K562 (cell line): ENCODE results near the gene MRAS. TPM values are rescaled to one million over a fixed set of nuclear protein-coding genes. Genes with fewer than 3 reads are reported as not detected.
A peak's percentile ranks its signal among the peaks of the same experiment; 100 is the strongest.

Experiments used
- ATAC-seq: fragments of 200-7000 bp; cut with Tn5 transposase; 3 replicates; pipeline ENCODE4 v1.9.1; 2020; ENCODE audit warnings: moderate library complexity
- BruUV-seq: library from RNA; stranded (reverse); fragments of 400-500 nt; replicated peaks from 2 replicates; lab custom pipeline; 2021; lab: Mats Ljungman, UMichigan
- CTCF ChIA-PET: fragments of 300-600 bp; formaldehyde crosslinking; extraction: SDS; loops from one replicate; lab custom pipeline; 2021; ENCODE audit warnings: low intra/inter-chr PET ratio; lab: Yijun Ruan, JAX
- POLR2A ChIA-PET: fragments of 300-600, 350-650 bp; sonication (Branson Sonifier 250); formaldehyde crosslinking; extraction: SDS; loops from one replicate; lab custom pipeline; 2021; ENCODE audit warnings: antibody characterized with exemption, inconsistent platforms; lab: Yijun Ruan, JAX
- DNase-seq, 4 experiments: peaks; one replicate each; pipeline versions ENCODE4 v3.0.0 to v3.0.0-alpha.2; 2011 to 2018; ENCODE audit warnings: low spot score in 3 of 4, mixed read lengths in 3 of 4; ENCODE audit errors: extremely low read depth in 1 of 4
- FAIRE-seq: peaks from 2 replicates; lab custom pipeline; 2011; peaks lifted over from hg19 to GRCh38; lab: Jason Lieb, UNC
- H2AFZ ChIP-seq: 2 replicates; pipeline ENCODE4 v1.6.0; 2011; ENCODE audit warnings: low read depth, low read length, control low read depth, inconsistent platforms
- H3K27ac ChIP-seq: fragments of 200-600 bp; 3 replicates; pipeline ENCODE4 v1.8.0; 2011; ENCODE audit warnings: low read depth, mild to moderate bottlenecking, control low read depth, inconsistent platforms, low read length, moderate library complexity, mixed read lengths; ENCODE audit errors: extremely low read depth
- H3K27me3 ChIP-seq, 2 experiments: fragments of 300-600 bp in 1 of 2; 2 replicates in 1 of 2; 3 replicates in 1 of 2; pipeline versions ENCODE4 v1.6.0 to v1.8.0; 2011; ENCODE audit warnings: inconsistent platforms in 2 of 2, low read length in 2 of 2, mild to moderate bottlenecking in 1 of 2, mixed read lengths in 1 of 2, moderate library complexity in 1 of 2; ENCODE audit not compliant: control insufficient read depth in 2 of 2, insufficient read depth in 2 of 2
- H3K36me3 ChIP-seq: fragments of 300-600 bp; 3 replicates; pipeline ENCODE4 v1.8.0; 2011; ENCODE audit warnings: mild to moderate bottlenecking, low read length, inconsistent platforms; ENCODE audit not compliant: control insufficient read depth, insufficient read depth
- H3K4me1 ChIP-seq, 2 experiments: fragments of 200-600 bp in 1 of 2; replicated peaks in 1 of 2; 2 replicates in 1 of 2; 3 replicates in 1 of 2; pipeline versions ENCODE4 v1.5.1 to v1.8.0; 2011; ENCODE audit warnings: inconsistent platforms in 2 of 2, low read length in 2 of 2, mild to moderate bottlenecking in 1 of 2, mixed read lengths in 1 of 2, moderate library complexity in 1 of 2; ENCODE audit not compliant: control insufficient read depth in 2 of 2, insufficient read depth in 2 of 2
- H3K4me2 ChIP-seq: 2 replicates; pipeline ENCODE4 v1.6.1; 2011; ENCODE audit warnings: low read length, control low read depth, inconsistent platforms, mixed read lengths; ENCODE audit not compliant: insufficient read depth
- H3K4me3 ChIP-seq: fragments of 200-600 bp; sonication (generic), shearing (Covaris generic); 2 replicates; pipeline ENCODE4 v1.5.1; 2016; ENCODE audit warnings: control low read depth, inconsistent platforms
- H3K79me2 ChIP-seq: fragments of 200-600 bp; 3 replicates; pipeline ENCODE4 v1.8.0; 2011; ENCODE audit warnings: low read length, inconsistent platforms; ENCODE audit not compliant: control insufficient read depth, insufficient read depth
- H3K9ac ChIP-seq, 2 experiments: 2 replicates each; pipeline versions ENCODE4 v1.6.0 to v1.6.1; 2011; ENCODE audit warnings: low read depth in 2 of 2, low read length in 2 of 2, control low read depth in 1 of 2, inconsistent platforms in 1 of 2, mild to moderate bottlenecking in 1 of 2, mixed read lengths in 1 of 2; ENCODE audit not compliant: insufficient read depth in 1 of 2
- H3K9me1 ChIP-seq: one replicate; pipeline ENCODE4 v1.6.0; 2011; ENCODE audit warnings: inconsistent platforms, mild to moderate bottlenecking, low read length, moderate library complexity; ENCODE audit not compliant: control insufficient read depth, insufficient read depth
- H3K9me3 ChIP-seq: replicated peaks from 2 replicates; pipeline ENCODE4 v1.5.1; 2011; ENCODE audit warnings: low read depth, low read length, inconsistent platforms; ENCODE audit not compliant: control insufficient read depth, insufficient read depth
- H4K20me1 ChIP-seq: replicated peaks from 2 replicates; pipeline ENCODE4 v1.6.1; 2011; ENCODE audit warnings: low read length, inconsistent platforms, mixed read lengths; ENCODE audit not compliant: control insufficient read depth, insufficient read depth
- BMI1 ChIP-seq: fragments of 150-350 bp; IDR thresholded peaks from 2 replicates; pipeline ENCODE4 v1.6.1; 2014; ENCODE audit warnings: low read length
- EP300 ChIP-seq: IDR thresholded peaks from 2 replicates; pipeline ENCODE4 v1.6.1; 2012; ENCODE audit warnings: low read length, improper control_type of control experiment
- IFI16 ChIP-seq: fragments of 250-450 bp; sonication (Bioruptor Pico); IDR thresholded peaks from 2 replicates; pipeline ENCODE4 v2.1.2; 2022; ENCODE audit warnings: mild to moderate bottlenecking, inconsistent platforms
- RAD21 ChIP-seq, 2 experiments: fragments of 250-450 bp in 1 of 2; fragments of 450-650 bp in 1 of 2; sonication (Bioruptor Pico) in 1 of 2; formaldehyde crosslinking in 1 of 2; IDR thresholded peaks in 1 of 2; conservative IDR thresholded peaks in 1 of 2; 2 replicates each; pipeline versions ENCODE4 v1.4.0 to v1.8.0; 2020 to 2022; ENCODE audit warnings: mild to moderate bottlenecking in 2 of 2, moderate library complexity in 1 of 2
- WGBS: fragments of 100-300 bp; shearing (Covaris generic); methylation state at CpG from one replicate; pipeline ENCODE4 v1.1.6; 2016; ENCODE audit warnings: low coverage, mixed read lengths; ENCODE audit not compliant: insufficient coverage; ENCODE audit errors: missing lambda C conversion rate; 5-methylcytosine and 5-hydroxymethylcytosine counted together
- in situ Hi-C: fragments of 300-500 bp; cut with MboI; formaldehyde crosslinking; loops from 4 replicates; pipeline ENCODE4 v1.15.0; 2018; ENCODE audit warnings: inconsistent platforms, mixed read lengths
- intact Hi-C: fragments of 100-400 bp; cut with micrococcal nuclease; formaldehyde crosslinking; loops from 2 replicates; pipeline ENCODE4 v1.14.2; 2022
- polyA plus RNA-seq, 8 experiments: library from polyadenylated mRNA; depleted of rRNA in 4 of 8; stranded (reverse) in 5 of 8; unstranded in 3 of 8; fragments of >200 nt; fragmentation: Nextera tagmentation in 2 of 8; fragmentation: Illumina TruSeq in 1 of 8; extraction: Ambion mirVana in 2 of 8; extraction: Trizol in 1 of 8; gene quantifications; 2 replicates each; pipeline versions ENCODE4 v1.2.1 to v1.2.3, GENCODE V29; 2011 to 2014; ENCODE audit warnings: inconsistent platforms in 1 of 8, missing spikeins in 1 of 8
- total RNA-seq, 7 experiments: library from RNA; depleted of rRNA in 6 of 7; stranded (reverse); fragments of >200 nt in 6 of 7; fragmentation: Illumina TruSeq in 2 of 7; extraction: Trizol in 2 of 7; gene quantifications; 2 replicates each; pipeline versions ENCODE4 v1.2.1 to v1.2.3, GENCODE V29; 2011 to 2021; ENCODE audit warnings: low replicate concordance in 1 of 7
- TF ChIP-seq, protein P1 (sequence below), 2 experiments: IDR thresholded peaks in 1 of 2; conservative IDR thresholded peaks in 1 of 2; 2 replicates each; pipeline ENCODE4 v1.6.1; 2016; ENCODE audit warnings: low read depth in 2 of 2, mild to moderate bottlenecking in 1 of 2, missing compliant biosample characterization in 1 of 2, missing genetic modification characterization in 1 of 2, moderate library complexity in 1 of 2
- TF ChIP-seq, protein P2 (sequence below): fragments of 450-650 bp; IDR thresholded peaks from 2 replicates; pipeline ENCODE4 v1.7.0; 2016; ENCODE audit warnings: borderline replicate concordance

The MRAS gene
- total and polyA plus RNA-seq, 9 of the 15 experiments (the other 6 are each of a cell fraction or from before 2014, with no cell fraction given) = 1.5 to 10.0 (median 5.0) TPM

DNA sequence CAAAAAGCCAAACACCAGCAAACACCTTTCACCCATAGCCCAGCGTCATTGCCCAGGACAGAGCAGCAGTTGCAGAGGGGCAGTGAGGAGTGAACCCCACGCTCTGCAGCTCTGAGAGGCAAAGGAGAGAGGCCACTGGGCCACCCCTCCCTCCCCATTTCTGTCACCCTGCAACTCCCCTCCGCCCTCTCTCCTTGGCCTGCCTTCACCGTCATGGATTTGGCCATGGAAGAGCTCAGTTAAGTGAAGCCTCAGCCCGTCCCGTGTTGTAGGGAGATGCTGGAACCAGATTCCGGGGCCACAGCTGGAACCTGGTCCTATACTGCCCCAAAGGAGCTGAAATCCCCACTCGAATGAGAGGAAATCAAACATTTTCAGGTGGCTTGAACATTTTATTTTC is 21.9 kb downstream of the MRAS start (continued):
- TF ChIP-seq, protein P1, sequence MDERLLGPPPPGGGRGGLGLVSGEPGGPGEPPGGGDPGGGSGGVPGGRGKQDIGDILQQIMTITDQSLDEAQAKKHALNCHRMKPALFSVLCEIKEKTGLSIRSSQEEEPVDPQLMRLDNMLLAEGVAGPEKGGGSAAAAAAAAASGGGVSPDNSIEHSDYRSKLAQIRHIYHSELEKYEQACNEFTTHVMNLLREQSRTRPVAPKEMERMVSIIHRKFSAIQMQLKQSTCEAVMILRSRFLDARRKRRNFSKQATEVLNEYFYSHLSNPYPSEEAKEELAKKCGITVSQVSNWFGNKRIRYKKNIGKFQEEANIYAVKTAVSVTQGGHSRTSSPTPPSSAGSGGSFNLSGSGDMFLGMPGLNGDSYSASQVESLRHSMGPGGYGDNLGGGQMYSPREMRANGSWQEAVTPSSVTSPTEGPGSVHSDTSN (CRISPR knock-in tag; IDR thresholded peaks at IDR 0.05; ENCODE audit: low read depth) = no peak
- TF ChIP-seq, protein P1 (tag; conservative IDR thresholded peaks at IDR 0.05; ENCODE audit: low read depth) = no peak

DNA sequence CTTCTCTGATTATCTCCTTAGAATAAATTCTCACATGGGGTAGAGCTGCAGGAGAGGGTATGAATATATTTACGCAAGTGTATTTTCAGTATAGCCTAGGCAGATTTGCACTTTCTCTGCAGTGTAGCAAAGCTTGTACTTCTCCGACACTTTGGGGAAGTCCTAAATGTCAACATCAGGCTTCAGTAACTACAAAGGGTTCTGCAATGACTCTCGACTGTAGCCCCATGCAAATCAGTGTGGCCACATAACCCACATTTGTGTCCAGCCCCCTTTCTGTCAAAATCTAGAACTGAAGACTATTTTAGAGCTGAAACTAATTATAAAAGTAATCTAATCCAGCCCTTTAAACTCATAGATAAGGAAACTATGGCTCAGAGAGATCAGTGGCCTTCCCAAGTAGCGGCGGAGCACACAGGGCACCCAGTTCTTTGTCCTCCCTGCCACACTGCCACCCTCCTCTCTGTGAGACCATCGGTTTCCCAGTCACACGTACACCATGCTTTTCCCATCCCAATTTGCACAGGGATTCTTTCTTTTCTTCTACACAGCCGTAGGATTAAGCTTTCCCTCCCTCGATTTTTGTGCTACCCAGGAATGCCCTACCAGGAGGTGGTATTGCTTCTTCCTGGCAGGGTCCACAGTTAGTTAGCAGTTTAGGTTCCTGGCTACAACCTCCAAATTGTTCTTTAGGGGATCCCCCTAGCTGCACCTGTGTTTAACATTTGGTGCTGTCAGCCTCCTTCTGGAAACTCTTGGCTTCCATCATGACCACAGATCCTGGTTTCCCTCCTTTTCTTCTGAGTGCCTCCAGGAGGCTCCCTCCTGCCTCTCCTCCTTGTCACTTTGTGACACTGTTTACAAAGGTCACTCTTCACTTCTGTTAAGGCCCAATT is 22.9 kb downstream of the MRAS start:
- TF ChIP-seq RAD21 (CRISPR knock-in tag; conservative IDR thresholded peaks at IDR 0.05 in 1 of 2, IDR thresholded peaks at IDR 0.05 in 1 of 2) (0 out of 4 replicates have a peak, but pooled peaks of 1 of the 2 experiments have one; percentile 8), EP300 (no peak), BMI1 (no peak), IFI16 (CRISPR knock-in tag) (no peak)
- TF ChIP-seq, protein P2, sequence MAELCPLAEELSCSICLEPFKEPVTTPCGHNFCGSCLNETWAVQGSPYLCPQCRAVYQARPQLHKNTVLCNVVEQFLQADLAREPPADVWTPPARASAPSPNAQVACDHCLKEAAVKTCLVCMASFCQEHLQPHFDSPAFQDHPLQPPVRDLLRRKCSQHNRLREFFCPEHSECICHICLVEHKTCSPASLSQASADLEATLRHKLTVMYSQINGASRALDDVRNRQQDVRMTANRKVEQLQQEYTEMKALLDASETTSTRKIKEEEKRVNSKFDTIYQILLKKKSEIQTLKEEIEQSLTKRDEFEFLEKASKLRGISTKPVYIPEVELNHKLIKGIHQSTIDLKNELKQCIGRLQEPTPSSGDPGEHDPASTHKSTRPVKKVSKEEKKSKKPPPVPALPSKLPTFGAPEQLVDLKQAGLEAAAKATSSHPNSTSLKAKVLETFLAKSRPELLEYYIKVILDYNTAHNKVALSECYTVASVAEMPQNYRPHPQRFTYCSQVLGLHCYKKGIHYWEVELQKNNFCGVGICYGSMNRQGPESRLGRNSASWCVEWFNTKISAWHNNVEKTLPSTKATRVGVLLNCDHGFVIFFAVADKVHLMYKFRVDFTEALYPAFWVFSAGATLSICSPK = no peak
- ATAC-seq (no peak), DNase-seq (no peak), FAIRE-seq (no peak)
- Histone ChIP-seq H3K79me2 (no peaks in the 10 kb centered on the region), H3K27me3 (peaks cover 0 to 24% of the 10 kb centered on the region in 2 experiments; a peak in 2 of 5 replicates), H3K9ac (no peak overlapping the region), H3K36me3 (no peaks in the 10 kb centered on the region), H3K9me3 (no peaks in the 10 kb centered on the region), H3K4me2 (no peak overlapping the region), H3K4me1 (no peaks in the 10 kb centered on the region; a peak in 2 of 5 replicates), H3K27ac (no peak overlapping the region), H3K4me3 (no peak overlapping the region), H2AFZ (no peak overlapping the region), H3K9me1 (no peaks in the 10 kb centered on the region), H4K20me1 (no peaks in the 10 kb centered on the region)
- no TSS peak for BruUV-seq
- CTCF ChIA-PET = no interaction called here
- WGBS = 11% methylated on average over 9 of the region's 9 CpGs
- in situ Hi-C loops (no loop called here), intact Hi-C loops (no loop called here)
- POLR2A ChIA-PET = interaction anchor here (1.4 kb wide), 1 partner anchor 11 kb away, joined by 3 read pairs; no protein-coding TSS in a partner anchor
